ENCODE results near the gene CPN1.

- TF ChIP-seq CTCF (IDR thresholded peaks at IDR 0.05; ENCODE audit: poor library complexity) (no peak), EZH2phosphoT487 (IDR thresholded peaks at IDR 0.05; ENCODE audit: low read depth, severe bottlenecking, unreplicated experiment) (no peak)
Observed at GRCh38 chr10:99995713-99996112, 86.0 kb downstream of the CPN1 start.
